Amygdala (tissue), 56 donors: ENCODE results near the gene POU5F1.
"Not testable (repeated sequence)": the region's sequence is repeated elsewhere in the genome, so short reads cannot be mapped to it uniquely, and the experiment has no call there.

Source experiments
- DNase-seq, 56 donors: peaks; one replicate each; lab custom pipeline; 2025; lab: John Stamatoyannopoulos, UW

POU5F1 gene

DNA sequence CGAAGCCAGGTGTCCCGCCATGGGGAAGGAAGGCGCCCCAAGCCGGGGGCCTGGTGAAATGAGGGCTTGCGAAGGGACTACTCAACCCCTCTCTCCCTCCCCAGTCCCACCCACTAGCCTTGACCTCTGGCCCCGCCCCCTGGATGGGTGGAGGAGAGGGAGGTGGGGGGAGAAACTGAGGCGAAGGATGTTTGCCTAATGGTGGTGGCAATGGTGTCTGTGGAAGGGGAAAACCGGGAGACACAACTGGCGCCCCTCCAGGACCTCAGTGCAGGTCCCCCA lies at the start of gene POU5F1:
POU5F1 (minus strand) TSS at position 83 of the 282 bp plus-strand sequence; CDS start at position 21, 62 bp downstream.
- no peak for DNase-seq

DNA sequence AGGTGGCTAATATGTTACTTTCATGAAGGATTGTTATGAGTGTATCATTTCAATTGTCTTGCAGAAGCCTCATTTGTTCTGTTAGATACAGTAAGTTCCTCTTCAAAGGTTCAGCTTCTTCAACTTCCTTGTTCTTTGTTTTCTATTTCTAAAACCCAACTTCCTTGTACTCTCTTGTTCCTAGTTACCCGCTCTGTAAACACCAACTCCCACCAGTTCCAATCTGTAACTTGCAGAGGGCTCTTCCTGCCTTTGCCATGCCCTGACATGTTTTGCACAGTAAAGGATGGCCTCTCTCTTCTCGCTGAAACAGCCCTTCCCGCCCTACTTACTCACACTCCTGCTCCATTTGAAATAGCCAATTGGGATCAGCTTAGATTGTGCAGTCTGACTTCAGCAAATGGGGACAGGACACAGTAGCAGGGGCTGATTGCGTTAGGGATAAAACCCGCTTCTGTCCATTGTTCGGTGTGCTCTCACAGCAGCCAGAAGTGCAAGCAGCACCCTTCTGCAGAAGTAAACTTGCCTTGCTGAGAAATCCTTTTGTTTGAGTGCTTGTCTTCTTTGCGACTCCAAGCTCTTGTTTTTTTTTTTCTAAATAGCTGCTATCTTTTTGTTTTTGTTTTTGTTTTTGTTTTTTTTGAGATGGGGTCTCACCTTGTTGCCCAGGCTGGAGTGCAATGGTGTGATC lies 45.9 kb upstream of the POU5F1 start:
- no peak for DNase-seq

DNA sequence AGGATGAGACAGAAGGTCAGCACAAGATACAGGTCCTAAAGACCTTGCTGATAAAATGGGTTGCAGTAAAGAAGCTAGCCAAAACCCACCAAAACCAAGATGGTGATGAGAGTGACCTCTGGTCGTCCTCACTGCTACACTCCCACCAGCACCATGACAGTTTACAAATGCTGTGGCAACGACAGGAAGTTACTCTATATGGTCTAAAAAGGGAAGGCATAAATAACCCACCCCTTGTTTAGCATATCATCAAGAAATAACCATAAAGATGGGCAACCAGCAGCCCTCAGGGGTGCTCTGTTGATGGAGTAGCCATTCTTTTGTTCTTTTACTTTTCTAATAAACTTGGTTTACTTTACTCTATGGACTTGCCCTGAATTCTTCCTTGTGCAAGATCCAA lies 44.7 kb upstream of the POU5F1 start:
- DNase-seq: not testable (repeated sequence)

DNA sequence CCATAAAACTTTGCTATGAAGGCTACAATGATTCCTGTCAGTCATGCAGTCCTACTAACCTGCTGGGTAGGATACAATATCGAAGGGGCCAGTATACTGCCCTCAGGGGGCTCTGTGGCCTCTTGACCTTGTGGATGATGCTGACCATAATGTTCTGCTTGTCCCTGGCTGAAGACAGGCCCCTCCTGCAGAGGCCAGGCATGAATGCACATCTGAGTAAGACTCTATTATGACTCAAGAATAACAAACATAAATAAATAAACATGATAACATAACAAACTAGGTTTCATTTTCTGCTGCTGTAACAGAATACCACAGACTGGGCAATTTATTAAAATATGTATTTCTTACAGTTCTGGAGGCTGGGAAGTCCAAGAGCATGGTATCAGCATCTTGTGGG lies 44.0 kb upstream of the POU5F1 start:
- DNase-seq: no peak

DNA sequence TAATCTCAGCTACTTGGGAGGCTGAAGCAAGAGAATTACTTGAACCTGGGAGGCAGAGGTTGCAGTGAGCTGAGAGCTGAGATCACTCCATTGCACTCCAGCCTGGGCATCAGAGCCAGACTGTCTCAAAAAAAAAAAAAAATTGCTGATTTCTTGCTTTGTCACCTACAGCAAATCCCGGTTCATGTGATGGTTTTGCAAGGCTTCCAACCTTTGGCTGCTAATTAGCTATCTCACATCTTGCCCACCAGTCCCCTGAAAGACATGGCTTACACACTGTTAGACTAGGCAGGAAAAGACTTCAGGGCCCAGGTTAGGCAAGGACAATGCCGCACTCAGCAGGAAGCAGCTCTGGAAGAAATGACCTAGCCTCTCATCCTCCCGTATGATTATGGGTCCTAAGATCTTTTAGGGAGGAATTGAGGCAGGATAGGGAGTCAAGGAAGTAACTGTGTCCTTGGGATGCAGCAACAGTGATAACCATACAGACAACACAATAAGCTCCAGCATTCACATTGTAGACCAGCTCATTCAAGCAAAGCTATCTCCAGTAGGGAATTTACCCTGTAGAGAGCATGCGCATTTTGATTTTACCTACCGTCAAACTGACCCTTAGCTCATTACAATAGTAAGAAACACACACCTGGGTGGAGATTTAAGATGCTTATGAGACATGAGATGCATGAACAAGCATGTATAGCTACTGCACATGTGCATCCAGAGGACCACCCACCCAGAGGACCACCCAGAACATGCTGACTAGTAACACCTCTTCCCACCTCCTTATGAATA lies 40.5 kb upstream of the POU5F1 start:
- no peak for DNase-seq

DNA sequence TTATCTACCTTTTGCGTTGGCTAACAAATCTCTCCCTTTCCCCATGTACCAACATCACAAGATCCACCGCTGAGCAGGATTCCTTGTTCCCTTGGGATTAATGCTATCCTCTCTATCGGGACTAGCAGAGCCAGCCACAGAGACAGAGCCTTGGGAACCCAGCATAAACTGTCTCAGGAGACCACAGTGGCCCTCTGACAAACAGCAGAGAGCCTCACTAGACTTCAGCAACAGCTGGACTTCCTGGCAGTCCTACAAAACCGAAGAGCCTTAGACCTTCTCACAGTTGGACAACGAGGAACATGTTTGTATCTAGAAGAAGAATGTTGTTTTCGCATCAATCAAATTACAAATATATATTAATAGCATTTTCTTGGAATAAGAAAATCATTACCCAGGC lies 39.6 kb upstream of the POU5F1 start:
- DNase-seq: no peak

DNA sequence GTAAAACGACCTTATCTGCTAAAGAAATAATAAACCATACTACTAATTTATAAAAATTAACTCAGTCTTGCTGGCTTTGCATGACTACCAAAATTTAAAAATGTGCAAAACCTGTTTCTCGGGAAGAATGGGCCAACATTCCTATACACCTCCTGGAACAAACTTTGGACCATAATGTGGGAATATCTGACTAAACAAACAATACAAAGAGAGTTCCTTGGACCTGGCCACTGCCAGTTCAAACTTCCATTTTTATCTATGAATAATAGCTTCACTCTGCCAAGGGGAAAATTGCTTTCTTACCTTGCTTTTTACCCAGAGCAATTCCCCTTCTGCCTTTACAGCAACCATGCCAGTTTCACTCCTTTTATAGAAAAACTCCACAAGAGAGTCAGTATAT lies 38.7 kb upstream of the POU5F1 start:
- no peak for DNase-seq

DNA sequence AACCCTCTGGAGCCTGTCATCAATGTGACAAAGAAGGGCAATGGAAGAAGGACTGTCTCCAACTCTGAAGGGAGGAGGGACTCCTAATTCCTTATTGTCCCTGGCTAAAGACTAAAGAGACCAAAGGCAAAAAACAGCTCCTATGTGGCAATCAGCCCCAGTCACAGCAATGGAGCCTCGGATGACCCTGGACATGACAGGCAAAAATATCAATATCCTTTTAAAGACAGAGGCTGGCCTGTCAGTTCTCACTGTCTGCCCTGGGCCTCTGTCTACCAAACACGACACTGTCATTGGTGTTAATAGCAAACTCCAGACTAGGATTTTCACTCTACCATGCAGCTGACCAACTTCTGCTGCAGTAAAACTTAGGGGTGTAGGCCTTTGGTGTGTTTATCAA lies 38.0 kb upstream of the POU5F1 start:
- DNase-seq: no peak

DNA sequence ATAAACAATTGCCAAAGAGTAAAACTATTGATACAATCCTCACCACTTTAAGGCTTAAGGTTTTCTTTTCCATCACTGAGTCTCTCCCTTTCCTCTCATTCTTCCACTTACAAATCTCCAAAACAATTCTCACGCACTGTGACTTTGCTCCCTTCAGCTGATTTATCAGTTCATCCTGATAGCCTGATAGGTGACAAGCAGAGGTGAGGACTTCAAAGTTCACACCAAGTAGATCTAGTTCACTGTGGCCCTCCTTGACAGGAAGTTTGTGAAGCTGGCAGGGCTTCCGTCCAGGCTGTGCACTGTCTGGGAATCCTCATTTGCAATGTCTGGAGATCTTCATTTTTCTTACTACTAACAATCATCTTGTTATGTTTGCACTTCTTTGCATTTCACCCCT lies 35.2 kb upstream of the POU5F1 start:
- DNase-seq: no peak

DNA sequence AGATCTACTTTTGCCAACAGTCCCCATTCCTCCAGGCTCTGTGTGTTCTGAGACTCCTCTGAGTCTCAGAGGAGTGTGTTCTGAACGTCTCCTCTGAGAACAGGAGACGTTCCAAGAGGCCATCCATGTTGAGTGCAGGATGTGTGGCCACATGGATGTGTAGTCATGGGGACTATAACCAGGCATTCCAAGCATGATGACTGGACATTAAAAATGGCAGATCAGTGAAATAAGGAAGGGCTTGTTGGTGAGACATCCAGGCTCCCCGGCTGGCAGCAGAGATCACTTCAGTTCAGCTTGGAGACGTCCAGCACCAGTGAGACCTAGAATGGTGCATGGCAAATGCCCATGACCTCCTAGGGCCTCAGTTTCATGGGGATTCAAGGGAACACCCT lies 34.3 kb upstream of the POU5F1 start:
- DNase-seq: no peak

DNA sequence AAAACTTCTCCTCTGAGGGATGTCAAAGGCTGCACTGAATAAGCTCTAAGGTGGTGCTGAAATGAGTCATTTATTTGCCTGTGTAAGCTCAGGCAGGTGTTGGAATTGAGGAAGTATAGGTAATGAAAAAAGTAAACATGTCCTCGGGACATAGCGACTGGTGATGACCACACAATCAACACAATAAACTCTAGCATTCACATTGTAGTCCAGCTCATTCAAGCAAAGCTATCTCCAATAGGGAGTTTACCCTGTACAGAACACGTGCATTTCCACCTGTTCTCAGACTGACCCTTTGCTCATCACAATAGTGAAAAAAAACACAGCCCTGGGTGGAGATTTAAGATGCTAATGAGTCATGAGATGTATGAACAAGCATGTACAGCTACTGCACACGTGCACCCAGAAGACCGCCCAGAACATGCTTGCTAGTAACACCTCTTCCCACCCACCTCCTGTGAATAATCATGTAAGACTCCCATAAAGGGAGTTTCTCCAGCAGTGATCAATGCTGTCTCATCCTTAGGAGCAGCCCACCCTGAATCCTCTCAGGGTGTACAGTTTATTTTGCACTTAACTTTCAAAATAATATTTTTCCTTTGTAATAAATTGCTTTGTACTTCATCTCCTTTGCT lies 33.0 kb upstream of the POU5F1 start:
- peak in 2 of 56 donors; percentile 11 to 17 for DNase-seq

DNA sequence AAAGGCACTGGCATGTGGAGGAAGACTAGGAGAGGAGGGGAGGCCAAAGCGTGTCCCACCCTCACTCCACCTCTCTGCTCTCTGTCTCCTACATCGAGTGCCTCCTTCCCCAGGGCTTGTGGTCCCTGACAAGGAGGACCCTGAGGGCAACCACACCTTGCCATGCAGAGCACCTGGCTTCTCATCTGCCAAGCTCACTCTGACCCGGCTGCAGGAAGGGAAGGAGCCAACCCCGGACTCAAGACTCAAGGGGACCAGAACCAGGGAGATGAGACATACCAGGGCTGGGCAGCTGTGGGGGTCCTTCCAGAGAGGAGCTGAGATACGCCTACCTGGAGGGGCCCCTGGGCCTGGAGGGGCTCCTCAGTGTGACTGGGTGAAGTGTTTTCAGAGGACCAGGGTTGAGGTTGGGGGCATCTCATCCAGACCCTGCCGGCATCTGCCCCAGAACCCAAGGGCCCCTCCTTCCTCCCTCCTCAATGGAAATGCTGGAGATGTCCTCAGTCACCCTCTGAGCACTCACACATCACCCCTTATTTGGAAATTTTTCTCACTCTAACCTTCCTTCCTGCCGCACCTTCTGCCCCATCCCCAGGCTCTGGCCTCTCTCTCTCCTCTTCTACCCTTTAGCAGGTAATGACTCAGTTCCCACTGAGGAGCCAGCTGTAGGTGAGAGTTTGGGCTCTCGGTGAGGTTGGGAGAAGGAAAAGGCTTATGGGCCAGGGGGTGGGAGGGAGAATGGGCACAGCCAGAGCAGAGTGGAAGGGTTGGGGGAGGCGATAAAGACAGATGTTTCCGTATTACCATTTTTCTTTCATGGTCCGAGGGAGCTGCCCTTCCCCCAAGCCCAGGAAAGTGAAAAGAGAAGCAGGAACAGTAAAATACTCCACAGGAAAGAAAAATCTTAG lies 32.0 kb upstream of the POU5F1 start:
- DNase-seq: no peak

DNA sequence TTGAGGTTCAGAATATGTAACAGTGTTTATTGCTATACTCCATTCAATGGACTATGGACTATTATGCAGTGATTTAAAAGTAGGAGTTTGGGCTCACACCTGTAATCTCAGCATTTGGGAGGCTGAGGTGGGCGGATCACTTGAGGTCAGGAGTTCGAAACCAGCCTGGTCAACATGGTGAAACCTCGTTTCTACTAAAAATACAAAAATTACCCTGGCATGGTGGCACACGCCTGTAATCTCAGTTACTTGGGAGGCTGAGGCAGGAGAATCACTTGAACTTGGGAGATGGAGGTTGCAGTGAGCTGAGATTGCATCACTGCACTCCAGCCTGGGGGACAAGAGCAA lies 28.6 kb upstream of the POU5F1 start:
- DNase-seq: not testable (repeated sequence)

DNA sequence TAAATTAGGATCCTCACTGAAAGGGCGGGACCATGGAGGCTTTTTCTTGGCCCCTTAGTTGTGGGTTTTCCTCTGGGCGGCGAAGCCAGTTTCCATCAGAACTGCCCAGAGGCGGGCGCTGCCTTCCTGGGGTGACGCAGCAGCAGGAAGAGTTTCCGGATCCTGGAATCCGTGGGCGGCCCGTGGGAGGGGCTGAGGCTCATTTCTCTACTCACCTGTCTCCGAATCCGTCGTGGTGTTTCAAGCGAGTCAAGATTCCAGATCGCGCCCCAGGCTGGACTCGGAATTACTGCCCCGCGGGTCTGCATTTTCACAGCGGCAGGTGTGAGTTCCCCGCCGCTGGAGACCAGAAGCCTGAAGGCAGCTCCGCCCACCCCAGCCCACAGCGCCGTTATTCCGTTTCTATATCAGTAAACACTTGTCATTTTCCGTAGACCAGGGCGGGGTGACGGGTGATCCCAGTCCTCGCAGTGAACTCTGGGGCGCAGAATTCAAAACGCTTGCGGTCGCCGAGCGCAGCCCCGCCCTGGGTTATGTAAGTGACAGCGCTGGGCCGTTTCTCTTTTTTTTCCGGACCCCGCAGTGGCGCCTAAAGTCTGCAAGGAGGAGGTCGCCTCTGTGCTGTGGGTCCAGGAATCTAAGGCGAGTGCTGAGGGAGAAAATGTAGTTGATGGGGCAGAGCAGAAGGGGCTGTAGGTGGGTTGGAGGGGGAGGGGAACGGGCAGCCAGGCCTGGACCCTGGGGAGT lies 27.2 kb upstream of the POU5F1 start:
- peak in 55 of 56 donors; percentile 20 to 93 (median 75) for DNase-seq

DNA sequence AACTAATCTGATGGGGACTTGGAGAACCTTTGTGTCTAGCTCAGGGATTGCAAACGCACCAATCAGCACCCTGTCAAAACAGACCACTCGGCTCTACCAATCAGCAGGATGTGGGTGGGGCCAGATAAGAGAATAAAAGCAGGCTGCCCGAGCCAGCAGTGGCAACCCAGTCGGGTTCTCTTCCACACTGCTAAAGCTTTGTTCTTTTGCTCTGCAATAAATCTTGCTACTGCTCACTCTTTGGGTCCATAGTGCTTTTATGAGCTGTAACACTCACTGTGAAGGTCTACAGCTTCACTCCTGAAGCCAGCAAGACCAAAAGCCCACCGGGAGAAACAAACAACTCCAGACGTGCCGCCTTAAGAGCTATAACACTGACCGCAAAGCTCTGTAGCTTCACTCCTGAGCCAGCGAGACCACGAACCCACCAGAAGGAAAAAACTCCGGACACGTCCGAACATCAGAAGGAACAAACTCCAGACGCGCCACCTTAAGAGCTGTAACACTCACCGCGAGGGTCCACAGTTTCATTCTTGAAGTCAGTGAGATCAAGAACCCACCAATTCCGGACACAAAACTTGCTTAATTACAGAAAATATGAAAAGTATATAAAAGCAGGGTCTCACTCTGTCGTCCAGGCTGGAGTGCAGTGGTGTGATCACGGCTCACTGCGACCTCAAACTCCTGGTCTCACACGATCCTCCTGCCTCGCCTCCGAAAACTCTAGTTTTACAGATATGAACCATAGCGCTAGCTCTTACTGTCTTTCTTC lies 26.0 kb upstream of the POU5F1 start:
- DNase-seq: not testable (repeated sequence)

DNA sequence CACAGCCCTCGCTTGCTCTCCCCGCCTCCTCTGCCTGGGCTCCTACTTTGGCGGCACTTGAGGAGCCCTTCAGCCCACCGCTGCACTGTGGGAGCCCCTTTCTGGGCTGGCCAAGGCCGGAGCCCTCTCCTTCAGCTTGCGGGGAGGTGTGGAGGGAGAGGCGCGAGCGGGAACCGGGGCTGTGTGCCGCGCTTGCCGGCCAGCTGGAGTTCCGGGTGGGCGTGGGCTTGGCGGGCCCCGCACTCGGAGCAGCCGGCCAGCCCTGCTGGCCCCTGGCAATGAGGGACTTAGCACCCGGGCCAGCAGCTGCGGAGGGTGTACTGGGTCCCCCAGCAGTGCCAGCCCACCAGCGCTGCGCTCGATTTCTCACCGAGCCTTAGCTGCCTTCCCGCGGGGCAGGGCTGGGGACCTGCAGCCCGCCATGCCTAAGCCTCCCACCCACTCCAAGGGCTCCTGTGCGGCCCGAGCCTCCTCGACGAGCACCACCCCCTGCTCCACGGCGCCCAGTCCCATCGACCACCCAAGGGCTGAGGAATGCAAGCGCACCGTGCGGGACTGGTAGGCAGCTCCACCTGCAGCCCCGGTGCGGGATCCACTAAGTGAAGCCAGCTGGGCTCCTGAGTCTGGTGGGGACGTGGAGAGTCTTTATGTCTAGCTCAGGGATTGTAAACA lies 25.0 kb upstream of the POU5F1 start:
- DNase-seq: not testable (repeated sequence)

DNA sequence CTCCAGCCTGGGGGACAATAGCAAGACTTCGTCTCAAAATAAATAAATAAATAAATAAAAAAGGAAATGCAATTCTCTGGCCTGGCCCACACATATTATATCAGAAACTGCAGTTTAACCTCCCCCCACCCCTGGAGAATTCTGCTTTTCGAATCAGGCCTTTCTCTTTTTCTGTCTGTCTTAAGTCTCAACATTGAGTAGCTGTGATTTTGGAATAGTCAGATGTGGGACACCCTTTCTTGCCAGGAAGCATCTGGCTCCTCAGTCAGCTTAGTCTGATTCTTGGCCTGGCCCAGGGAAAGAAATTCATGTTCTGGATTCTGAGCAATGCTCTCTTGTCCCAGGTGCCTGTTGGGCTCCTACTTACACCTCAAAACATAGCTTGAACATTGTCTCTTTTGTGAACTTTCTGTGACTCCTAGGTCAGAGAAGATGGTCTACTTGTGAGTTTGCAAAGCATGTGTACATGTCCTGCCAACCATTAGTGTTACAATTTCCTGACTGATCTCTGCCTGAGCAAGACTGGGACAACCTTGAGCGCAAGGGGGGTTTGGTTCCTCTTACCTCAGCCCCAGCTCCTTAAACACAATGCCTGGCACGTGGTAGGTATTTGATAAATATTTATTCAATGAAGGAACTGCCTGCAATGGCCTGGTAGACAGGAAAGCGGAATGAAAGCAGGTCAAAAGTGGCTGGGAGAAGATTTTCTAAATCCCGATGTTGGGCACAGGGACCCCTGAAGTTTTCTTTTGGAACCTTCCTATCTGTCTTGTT lies 23.8 kb upstream of the POU5F1 start:
- no peak for DNase-seq

DNA sequence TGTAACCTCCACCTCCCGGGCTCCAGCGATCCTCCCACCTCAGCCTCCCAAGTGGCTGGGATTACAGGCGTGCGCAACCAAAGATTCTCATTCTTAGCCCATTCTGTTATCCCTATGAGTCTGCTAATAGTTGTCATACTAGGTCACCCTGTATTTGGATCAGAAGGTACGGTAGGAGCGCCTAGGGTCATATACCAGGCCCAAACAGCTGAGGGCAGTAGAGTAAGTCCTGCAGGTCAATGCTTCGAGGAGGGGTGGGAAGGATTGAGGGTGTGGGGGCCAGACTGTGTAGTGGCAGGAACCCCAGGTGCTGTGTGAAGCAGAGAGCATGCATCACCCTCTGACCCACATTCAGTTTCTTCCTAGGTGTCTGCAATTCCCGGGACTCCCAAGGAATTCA lies 22.7 kb upstream of the POU5F1 start:
- no peak for DNase-seq
